Kidney (tissue), 14 donors: ENCODE measurements around the gene SPATA2L. TPM values are rescaled to one million over a fixed set of nuclear protein-coding genes. Genes with fewer than 3 reads are reported as not detected.
A peak's percentile ranks its signal among the peaks of the same experiment; 100 is the strongest.

ENCODE experiments used
- DNase-seq, 5 donors: peaks; one replicate each; pipeline ENCODE4 v3.0.0-alpha.2; 2013 to 2020
- FAIRE-seq: peaks from 2 replicates; lab custom pipeline; 2012; peaks lifted over from hg19 to GRCh38; lab: Jason Lieb, UNC
- H3K27ac ChIP-seq, 2 donors: one replicate each; pipeline ENCODE4 v1.7.0; 2013; ENCODE audit warnings: low read depth in 2 of 2, low read length in 2 of 2, inconsistent platforms in 1 of 2
- H3K27me3 ChIP-seq: one replicate; pipeline ENCODE4 v1.7.1; 2013; ENCODE audit warnings: low read length, inconsistent platforms; ENCODE audit not compliant: control insufficient read depth, insufficient read depth
- H3K36me3 ChIP-seq, 3 donors: one replicate each; pipeline versions ENCODE4 v1.7.0 to v1.7.1; 2013; ENCODE audit warnings: low read length in 3 of 3, control low read depth in 1 of 3, inconsistent platforms in 1 of 3; ENCODE audit not compliant: insufficient read depth in 3 of 3, control insufficient read depth in 2 of 3
- H3K4me1 ChIP-seq, 3 donors: one replicate each; pipeline versions ENCODE4 v1.7.0 to v1.7.1; 2013; ENCODE audit warnings: low read length in 3 of 3, inconsistent platforms in 1 of 3, low read depth in 1 of 3; ENCODE audit not compliant: control insufficient read depth in 2 of 3, insufficient read depth in 2 of 3
- H3K4me3 ChIP-seq, 3 donors: one replicate each; pipeline versions ENCODE4 v1.7.0 to v1.8.1; 2013; ENCODE audit warnings: low read length in 3 of 3, control low read depth in 1 of 3, inconsistent platforms in 1 of 3
- H3K9ac ChIP-seq, 3 donors: one replicate each; pipeline versions ENCODE4 v1.7.0 to v1.7.1; 2013; ENCODE audit warnings: low read length in 3 of 3, control low read depth in 1 of 3, inconsistent platforms in 1 of 3
- H3K9me3 ChIP-seq, 3 donors: one replicate each; pipeline versions ENCODE4 v1.7.0 to v1.7.1; 2013; ENCODE audit warnings: low read length in 3 of 3, control low read depth in 1 of 3, inconsistent platforms in 1 of 3; ENCODE audit not compliant: control insufficient read depth in 2 of 3, insufficient read depth in 1 of 3
- intact Hi-C: fragments of 100-400 bp; cut with DNase I; formaldehyde crosslinking; loops from one replicate; pipeline ENCODE4 v1.11.1; 2022
- polyA plus RNA-seq: library from polyadenylated mRNA; stranded (reverse); fragments of 350-450 nt; fragmentation: Illumina TruSeq; extraction: RNeasy Lipid Tissue Mini Kit (QIAGEN cat#74804); gene quantifications from one replicate; pipeline ENCODE4 v1.2.3, GENCODE V29; 2014; ENCODE audit warnings: low read depth, low replicate concordance; ENCODE audit not compliant: insufficient read depth
- total RNA-seq: library from RNA; stranded (reverse); fragmentation: NEBNext Ultra II Directional; extraction: Animal tissue kit (Norgen Biotek cat#: 25700); gene quantifications from one replicate; pipeline ENCODE4 v1.2.1, GENCODE V29; 2021
- TF ChIP-seq, protein P1 (sequence below): IDR thresholded peaks from 3 replicates; pipeline ENCODE4 v1.5.1; 2012; ENCODE audit warnings: mild to moderate bottlenecking, moderate library complexity, borderline replicate concordance; ENCODE audit not compliant: insufficient read depth; ENCODE audit errors: extremely low read depth
- donor health status: control.
- donor health status: control.
- donor health status: control.
- donor health status: control.
- donor health status: control.
- donor health status: DM: yes; HTN: yes; CAD: no.
- donor health status: Normal renal cell carcinoma (clear cell type).

Gene SPATA2L
- total and polyA plus RNA-seq, 2 donors from 2014 or later: 12.6 to 15.1 TPM

DNA sequence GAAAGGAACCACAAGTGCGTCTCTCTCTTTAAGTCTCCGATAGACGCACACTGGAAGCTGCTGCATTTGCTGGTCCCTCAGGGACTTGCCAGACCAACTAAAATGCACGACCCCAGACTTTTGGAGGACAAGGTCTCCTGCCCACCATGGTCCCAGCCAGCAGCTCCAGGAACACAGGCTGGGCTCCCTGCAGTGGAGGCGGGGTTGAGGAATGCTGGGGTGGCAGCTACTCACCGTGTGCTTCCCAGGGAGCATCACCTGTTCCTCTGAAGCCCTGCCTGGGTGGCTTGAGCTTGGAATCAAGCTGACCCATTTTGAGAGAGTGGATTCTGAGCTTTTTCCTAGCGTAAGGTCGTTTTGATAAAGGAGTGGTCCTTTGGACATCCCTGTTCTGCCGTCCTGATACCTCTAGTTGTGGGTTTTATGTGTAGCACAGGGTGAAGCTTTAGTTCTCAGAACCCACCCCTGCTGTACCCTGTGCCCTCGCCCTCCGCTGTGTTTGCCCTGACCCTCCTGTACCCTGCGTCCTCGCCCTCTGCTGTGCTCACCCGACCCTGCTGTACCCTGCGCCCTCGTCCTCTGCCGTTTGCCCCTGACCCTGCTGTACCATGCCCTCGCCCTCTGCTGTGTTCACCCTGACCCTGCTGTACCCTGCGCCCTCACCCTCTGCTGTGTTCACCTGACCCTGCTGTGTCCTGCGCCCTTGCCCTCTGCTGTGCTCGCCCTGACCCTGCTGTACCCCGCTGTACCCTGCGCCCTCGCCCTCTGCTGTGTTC is 30.8 kb upstream of the SPATA2L start:
- Histone ChIP-seq H3K4me1 (no peaks in the 10 kb centered on the region), H3K27ac (no peak overlapping the region), H3K9ac (no peak overlapping the region), H3K9me3 (no peaks in the 10 kb centered on the region), H3K4me3 (no peak overlapping the region), H3K36me3 (peaks cover 2 to 58% (median 35%) of the 10 kb centered on the region in 3 donors), H3K27me3 (no peaks in the 10 kb centered on the region)
- intact Hi-C loops: no loop called here
- DNase-seq (no peak), FAIRE-seq (no peak)
- TF ChIP-seq, protein P1, sequence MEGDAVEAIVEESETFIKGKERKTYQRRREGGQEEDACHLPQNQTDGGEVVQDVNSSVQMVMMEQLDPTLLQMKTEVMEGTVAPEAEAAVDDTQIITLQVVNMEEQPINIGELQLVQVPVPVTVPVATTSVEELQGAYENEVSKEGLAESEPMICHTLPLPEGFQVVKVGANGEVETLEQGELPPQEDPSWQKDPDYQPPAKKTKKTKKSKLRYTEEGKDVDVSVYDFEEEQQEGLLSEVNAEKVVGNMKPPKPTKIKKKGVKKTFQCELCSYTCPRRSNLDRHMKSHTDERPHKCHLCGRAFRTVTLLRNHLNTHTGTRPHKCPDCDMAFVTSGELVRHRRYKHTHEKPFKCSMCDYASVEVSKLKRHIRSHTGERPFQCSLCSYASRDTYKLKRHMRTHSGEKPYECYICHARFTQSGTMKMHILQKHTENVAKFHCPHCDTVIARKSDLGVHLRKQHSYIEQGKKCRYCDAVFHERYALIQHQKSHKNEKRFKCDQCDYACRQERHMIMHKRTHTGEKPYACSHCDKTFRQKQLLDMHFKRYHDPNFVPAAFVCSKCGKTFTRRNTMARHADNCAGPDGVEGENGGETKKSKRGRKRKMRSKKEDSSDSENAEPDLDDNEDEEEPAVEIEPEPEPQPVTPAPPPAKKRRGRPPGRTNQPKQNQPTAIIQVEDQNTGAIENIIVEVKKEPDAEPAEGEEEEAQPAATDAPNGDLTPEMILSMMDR: no peak

DNA sequence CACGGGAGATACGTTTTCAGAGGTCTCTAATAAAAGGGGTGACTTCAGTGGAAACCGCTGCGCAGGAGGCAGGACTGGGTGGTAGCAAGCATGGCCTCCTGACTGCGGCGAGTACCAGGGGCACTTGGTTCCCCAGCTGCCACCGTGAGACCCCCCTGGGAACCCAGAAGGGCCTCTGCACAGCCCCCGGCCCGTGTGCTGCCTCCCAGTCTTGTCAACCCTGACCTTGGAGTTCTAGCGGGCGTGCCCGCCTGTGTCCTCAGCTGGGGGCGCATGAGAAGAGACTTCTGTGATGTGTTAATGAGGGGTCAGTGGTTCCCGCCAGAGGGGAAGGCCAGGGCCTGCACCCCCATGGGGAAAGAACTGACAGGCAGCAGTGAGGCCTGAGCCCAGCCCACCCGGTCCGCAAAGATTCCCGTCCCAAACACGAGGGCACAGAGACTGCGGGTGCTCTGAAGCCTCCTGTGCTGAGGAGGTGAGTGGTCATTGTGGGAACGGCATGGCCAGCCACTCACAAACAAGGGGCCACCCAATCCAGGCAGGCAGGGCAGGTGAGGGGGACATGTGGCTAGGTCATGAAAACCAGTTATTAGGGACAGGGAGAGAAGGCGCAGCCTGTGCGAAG is 29.2 kb upstream of the SPATA2L start:
- DNase-seq (no peak), FAIRE-seq (no peak)
- Histone ChIP-seq H3K4me1 (no peaks in the 10 kb centered on the region), H3K4me3 (no peak overlapping the region), H3K9ac (no peak overlapping the region), H3K36me3 (peaks cover 2 to 58% (median 37%) of the 10 kb centered on the region in 3 donors), H3K9me3 (no peaks in the 10 kb centered on the region), H3K27me3 (no peaks in the 10 kb centered on the region), H3K27ac (no peak overlapping the region)
- intact Hi-C loops: no loop called here
- TF ChIP-seq, protein P1: no peak

DNA sequence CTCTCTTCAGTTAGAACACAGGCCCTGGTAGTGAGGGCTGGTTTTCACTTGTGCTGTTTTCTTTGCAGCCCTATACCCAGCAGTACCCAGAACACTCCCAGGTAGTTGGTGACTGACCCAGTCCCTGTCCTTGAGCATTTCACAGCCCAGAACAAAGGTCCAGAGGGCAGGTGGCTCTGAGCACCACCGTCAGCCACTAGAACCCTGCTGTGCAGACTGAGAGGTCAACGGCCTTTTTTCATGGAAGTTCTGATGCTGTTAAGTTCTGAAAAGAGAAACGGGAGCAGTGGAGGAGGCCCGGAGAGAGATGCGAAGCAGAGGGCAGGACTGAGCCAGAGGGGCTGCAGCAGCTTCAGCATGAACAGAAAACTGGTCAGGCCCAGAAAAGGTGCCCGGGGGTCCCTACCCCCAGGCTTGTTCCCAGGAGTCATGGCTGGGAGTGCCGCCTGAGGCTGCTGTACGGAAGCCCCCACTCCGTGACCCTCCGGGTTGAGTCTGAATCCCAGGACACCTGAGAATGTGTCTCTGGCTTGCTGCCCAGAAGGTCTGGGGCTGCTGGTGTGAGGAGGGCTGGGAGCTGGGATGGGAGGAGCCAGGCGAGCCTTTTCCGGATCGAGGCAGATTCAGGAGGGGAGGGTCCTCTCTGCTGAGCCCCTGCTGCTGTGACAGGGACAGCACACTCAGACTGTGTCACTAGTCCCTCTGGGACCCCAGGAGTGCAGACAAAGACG is 28.5 kb upstream of the SPATA2L start:
- intact Hi-C loops: no loop called here
- H3K27ac ChIP-seq: no peak overlapping the region
- H3K9me3 ChIP-seq: no peaks in the 10 kb centered on the region
- TF ChIP-seq, protein P1: no peak
- no peak overlapping the region for H3K9ac ChIP-seq
- no peaks in the 10 kb centered on the region for H3K4me1 ChIP-seq
- no peaks in the 10 kb centered on the region for H3K27me3 ChIP-seq
- H3K4me3 ChIP-seq: no peak overlapping the region
- DNase-seq (peak in 2 of 5 donors; percentile 22 to 56), FAIRE-seq (no peak)
- peaks cover 2 to 52% (median 37%) of the 10 kb centered on the region in 3 donors for H3K36me3 ChIP-seq
